HG02884 (cell line): Measurements from ENCODE around the gene HS2ST1.

Experiments
- ATAC-seq: cut with Tn5 transposase; IDR thresholded peaks from one replicate; pipeline ENCODE4 v1.9.1; 2021; ENCODE audit warnings: mild to moderate bottlenecking, moderate library complexity; ENCODE audit not compliant: unreplicated experiment

HS2ST1 gene

DNA sequence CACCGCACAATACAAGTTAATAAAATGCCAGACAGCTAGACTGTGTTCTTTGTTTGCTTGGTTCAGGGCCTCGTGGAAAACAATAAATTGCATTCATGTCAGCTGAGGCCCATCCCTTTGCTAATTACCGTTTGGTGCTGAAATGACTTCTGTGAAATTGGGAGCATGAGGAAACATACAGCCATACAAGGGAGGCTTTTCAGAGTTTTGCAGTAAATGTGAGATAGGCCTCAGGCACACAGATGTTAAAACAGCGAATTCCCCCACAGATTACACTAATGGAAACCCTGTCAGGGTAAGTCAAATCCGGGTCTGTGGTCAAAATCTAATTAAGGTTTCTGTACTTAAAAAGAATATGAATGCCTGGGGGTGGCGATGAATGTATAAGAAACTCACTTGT is 240.7 kb downstream of the HS2ST1 start:
- no peak for ATAC-seq

DNA sequence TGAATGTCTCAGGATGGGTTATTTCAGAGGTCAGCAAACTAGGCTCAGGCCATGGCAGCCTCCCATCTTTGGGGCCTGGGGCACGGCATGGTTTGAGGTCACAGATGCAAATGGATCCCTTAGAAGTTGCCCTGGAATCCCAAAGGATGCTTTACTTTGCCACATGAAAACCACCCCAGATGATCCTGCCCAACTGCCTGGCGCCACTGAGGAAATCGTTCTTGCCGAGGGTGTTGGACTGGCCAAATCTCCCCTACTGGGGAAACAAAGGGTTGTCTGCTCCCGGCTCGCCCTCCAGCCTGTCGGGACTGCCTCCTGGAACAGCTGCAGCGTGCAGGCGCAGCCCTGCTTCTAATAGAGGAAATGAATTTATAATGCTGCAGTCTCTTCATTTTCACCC is 241.2 kb downstream of the HS2ST1 start:
- no peak for ATAC-seq

DNA sequence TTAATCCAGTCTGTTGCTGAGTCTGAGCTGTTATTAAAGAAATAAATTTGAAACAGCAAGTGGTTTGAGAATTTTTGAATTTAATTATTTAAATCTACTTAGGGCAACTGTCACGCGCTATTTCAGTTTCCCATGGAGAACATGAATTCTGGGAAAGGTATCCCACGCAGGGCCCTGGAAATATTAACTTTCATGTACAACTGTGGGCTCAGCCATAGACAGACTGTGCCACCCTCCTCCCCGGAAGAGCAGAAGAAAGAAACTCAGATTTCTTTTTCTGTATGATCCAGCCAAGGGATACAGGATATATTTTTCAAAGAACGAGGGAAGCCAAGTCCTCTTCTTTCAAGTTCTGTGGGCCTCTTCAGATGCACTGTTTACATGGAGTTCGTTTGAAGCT is 241.7 kb downstream of the HS2ST1 start:
- ATAC-seq, result no peak

DNA sequence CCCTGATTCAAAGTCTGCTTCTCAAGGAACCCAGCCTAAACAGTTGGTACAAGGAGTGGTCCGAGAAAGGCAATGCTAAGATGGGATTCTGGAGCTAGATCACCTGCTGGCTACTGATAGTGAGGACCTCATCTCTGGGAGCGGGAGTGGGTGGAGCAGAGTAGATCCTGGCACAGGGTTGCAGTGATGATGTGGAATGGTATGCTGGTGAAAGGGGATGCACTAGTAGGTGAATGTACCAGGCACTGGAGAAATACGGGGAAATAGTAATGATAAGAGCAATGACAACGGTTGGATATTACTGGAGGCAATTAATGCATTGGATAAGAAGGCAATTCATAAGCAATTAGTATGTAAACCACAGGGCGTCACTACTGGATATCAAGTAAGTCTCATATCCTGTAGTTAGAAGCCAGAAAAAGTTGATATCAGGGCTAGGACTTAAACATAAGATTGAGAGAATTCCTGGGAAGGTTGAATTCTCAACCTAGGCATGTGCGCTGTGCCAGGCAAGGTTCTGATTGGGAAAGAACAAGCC is 245.0 kb downstream of the HS2ST1 start:
- no peak for ATAC-seq
